GM19193 (cell line): ENCODE data around the gene CHSY1.

Source experiments
- POLR2A ChIP-seq: IDR thresholded peaks from 4 replicates; pipeline ENCODE4 v1.6.1; 2011; ENCODE audit not compliant: insufficient read depth, insufficient read length; ENCODE audit errors: extremely low read depth

Gene CHSY1

DNA sequence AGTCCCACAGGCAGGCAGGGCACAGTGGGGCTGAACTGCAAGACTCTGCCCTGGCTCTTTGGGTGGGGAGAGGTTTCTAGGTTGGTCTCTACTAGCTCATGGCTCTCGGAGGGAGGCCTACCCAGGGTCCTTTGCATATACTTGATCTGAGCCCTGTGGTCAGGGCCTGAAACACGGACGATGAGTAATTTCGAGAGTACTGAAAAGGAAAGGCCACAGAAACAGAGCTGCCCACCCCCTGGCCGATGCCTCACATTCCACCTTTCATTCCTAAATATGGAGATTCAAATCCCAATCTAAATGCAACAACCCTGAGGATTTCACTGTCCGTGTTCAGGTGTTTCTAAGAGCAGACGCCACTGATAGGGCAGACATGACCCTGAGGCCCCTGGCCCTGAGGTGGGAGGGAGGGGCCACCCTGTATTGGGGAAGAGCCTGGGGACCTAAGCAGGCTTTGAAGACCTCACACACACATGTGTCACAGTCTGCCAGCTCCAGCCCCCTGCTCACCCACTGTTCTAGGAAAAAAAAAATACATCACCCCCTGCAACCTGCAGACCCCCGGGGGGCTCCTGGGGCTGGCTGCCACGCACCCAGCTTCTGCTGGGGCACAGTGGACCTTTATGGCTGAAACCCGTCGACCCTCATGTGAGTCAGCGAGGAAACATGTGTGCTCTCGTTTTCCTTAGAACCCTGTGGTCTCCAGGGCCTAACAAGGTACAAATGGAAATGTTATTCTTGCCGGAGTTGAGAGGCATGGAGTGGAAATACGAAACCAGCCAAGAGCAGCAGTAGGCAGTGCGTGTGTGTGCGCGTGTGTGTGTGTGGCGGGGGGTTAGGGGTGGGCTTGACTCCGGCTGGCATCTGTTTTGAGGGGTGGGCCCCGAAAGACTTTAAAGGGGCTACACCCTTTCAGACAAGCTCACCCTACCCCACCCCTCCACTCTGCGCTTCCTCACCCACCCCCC, 112.7 kb downstream of the CHSY1 start:
- no peak for TF ChIP-seq POLR2A

DNA sequence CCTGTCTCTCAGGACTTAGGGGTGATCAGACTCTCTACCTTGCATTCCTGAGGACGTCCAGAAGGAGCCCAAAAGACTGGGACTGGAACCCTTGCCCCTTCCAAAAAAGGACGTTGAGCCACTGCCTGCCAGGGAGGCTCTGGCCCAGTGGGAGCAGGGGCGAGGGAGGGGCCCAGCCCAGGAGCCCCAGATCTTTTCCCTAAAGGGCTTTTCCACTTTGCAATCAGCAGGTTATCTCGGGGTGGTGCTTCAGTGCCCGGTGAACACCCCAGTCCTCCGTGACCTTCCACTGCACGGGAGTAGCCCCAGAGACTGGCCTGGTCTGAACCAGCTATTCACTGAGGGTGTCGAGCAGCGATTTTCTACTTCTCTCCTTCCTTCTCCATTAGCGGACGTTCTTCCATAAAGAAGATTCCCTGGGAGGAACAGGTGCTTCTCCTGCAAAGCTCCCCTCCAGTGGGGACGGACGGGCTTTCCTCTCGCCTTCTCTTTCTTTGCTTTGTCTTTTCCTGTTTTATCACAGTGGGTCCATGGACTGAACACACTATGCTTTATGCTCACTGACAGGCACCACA, 113.7 kb downstream of the CHSY1 start:
- TF ChIP-seq POLR2A, result no peak

DNA sequence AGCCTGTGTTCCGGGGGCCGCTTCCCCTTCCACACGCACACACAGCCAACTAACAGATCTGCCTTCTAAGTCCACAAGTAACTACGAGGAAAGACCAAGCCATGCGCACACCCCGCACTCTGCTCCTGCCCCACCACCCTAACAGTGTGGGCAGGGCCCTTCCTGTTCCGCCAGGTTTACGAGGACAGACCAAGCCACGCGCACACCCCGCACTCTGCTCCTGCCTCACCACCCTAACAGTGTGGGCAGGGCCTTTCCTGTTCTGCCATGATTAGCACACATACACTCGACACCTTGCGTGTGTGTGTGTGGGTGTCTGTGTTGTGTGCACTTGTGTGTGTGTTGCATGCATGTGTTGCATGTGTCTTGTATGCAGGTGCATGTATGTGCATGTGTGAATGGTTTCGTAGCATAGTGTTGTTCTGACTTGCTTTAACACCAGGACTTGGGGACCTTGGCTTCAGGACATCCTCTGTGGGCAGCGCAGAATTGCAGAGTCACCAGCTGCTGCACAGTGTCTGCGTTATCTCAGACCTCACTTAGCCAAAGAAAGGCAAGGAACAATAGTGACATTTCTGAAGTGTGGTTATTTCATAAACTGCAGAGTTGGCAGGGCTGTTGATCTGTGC, 114.4 kb downstream of the CHSY1 start:
- no peak for TF ChIP-seq POLR2A

DNA sequence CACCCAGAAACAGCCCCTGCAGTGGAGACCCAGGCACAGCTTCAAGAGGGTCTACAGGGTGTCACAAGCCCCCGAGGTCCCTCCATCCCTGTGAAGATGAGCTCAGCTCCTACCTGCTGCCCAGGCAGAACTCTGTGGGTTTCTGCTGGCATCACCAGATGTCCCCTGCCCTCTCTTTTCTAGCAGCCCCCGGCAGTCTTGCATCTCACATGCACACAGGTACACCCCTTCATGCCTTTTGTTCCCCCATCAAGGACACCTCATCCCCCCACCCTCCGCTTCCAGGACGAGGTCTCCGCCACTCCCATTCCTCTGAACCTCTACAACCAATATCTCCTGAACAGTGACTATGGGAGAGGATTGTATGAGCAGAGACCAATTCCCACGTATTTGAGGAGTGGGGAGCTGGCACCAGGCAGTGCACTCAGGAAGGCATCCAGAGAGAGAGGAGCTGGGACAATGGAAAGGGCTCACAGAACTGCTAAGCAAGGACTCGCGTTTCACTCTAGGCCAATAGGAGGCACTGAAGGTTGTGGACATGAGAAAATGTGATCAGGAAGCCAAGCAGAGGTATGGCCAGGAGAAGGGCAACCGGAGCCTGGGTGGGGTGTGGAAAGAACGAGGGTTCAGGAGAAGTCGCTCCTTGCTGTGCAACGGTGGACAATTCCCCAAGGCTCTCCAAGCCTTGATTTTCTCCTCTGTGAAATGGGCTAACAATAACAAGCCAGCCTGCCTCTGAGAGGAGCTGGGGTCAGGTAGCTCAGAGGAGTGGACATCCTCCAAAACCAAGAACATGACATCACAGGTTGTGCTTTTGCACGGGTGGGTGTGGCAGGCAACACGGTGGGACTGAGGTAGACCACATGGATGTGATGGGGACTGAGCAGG, 115.2 kb downstream of the CHSY1 start:
- TF ChIP-seq POLR2A, result no peak

DNA sequence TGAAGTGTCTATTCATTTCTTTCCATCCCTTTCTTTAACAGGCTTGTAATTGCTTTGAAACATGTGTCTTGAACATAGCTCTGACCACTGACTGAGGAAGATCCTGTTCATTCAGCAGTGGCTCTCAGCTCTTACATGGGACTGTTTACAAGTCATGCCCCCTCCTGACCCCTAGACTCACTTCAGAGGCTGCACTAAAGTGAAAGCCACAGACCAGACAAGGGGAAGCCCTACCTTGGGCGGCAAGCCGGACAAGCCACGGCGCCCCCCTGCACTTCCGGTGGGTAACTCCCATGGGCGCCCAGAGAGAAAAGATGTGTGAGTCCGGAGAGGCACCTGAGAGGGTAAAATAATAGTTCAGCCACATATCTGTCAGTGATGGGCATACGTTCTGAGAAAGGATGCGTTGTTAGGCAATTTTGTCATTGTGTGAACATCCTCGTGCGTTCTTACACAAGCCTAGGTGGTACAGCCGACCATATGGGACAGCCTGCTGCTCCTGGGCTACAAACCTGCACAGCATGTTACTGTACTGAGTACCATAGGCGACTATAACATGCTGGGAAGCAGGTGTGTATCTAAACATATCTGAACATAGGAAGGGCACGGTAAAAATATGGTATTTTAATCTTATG, 116.2 kb downstream of the CHSY1 start:
- TF ChIP-seq POLR2A, result no peak

DNA sequence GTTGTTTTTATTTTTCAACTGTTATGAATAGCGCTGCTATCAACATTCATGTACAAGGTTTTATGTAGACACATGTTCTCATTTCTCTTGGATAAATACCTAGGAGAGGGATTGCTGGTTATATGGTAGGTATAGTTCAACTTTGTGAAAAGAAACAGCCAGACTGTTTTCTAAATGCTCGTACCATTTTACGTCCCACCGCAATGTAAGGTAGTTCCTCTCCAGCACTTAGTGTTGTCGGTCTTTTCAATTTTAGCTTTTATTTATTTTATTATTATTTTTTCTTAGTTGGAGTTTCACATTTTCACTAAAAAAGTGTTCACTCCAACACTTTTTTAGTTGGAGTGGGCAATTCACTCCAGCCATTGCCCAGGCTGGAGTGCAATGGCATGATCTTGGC, 117.1 kb downstream of the CHSY1 start:
- no peak for TF ChIP-seq POLR2A

DNA sequence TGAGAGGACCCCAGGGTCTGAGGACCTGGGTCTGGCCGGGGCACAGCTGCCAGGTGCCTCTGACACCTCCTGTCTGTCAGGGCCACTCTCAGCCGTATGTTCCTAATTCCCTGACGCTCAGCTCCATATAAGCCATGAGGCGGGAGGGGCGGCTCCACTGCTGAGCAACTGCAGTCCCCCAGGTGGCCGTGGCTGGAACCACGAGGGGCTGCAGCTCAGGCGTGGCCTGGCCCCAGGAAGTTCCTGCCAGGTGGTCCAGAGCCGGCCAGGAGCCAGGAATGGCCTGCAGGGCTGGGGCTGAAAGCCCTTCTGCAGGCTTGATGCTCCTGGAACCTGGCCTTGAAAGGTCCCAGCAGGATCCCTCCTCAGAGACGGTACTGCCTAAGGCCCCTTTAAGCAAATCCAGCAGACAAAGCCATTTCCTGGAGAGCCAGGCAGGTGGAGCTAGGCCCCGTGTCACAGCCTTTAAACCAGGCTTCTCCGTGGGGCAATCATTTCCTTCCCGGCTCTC, 118.0 kb downstream of the CHSY1 start:
- no peak for TF ChIP-seq POLR2A

DNA sequence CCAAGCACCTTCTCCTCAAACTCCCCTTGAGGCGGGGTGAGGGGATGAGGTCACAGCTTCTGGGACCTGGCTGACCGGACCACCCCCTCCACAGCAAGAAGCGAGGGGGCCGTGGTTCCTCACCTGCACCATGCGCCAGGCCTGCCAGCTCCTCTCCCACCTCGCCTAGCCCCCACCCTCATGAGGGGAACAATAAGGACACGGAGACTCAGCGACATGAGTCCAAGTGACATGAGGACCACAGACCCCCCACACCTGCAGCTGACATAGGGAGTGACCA, 118.7 kb downstream of the CHSY1 start:
- TF ChIP-seq POLR2A, result no peak

DNA sequence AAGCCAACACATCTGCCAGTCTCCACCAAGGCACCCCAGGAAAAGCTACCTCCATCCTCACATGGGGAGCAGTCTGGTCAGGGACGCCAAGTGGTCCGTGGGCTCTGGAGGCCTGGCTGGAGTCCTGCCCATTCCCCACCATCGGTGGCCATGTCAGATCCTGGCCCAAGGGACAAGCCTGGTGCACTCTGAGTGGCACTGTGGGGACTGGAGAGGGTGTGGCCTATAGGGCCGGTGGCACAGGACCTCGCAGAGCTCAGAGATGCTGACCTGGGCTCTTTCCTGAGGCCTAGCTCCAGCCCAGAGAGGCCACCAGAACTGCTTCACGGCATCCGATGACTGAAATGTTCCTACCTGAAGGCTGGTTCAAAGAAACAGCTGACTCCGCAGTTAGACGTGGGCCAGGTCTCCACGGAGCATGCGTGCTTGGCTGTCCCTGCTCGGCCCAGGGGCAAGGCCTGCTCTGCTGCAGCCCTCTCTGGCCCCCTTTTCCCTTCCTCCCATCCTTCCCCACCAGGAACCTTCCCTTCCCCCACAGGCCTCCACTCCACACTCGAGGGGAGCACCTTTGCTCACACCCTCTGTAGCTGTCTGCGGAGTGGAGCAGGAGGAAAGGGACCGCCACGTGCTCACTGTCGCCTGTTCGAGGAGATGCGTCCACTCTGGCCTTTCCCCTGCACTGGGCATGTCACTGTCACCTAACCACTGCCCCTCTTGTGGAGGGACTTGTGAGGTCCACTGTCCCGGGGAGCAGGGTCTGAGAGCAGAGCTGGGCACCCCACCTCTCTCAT, 119.3 kb downstream of the CHSY1 start:
- TF ChIP-seq POLR2A, result no peak

DNA sequence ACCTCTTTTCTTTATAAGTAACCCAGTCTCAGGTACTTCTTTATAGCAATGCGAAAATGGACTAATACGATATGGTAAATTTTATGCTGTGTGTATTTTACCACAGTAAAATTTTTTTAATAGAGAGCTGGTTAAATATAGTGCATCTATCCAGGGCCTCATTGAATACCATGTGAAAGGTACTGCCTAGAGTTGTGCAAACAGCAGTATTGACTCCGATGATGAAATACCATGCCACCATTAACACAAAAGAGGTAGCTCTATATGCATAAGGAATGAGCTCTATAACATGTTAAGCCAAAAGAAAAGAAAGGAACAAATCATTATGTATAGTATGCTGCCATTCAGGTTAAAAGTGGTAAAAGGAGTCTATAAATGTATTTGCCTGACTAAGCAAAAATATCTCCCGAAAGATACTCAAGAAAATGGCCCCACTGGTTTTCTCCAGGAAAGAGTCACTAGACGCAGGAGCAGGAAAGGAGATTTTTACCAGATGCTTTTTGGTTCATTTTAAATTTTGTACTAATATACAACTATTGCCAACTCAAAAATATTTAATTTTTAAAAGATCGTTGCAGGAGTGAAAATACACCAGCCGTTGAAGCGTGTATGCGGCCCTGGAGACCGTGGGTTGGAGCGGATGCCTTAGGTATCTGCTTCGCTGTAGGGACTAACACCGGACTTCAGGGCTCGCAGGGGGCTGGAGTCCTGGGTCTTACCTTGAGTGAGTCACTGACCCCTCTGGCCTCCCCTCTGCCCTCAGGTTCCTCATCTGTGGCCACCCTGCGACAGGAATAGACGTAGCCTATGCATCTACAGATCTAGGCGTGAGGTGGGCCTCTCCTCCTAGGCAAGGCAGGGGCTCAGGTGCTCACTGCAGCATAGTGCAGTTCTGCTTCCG, 120.1 kb downstream of the CHSY1 start:
- TF ChIP-seq POLR2A, result no peak

DNA sequence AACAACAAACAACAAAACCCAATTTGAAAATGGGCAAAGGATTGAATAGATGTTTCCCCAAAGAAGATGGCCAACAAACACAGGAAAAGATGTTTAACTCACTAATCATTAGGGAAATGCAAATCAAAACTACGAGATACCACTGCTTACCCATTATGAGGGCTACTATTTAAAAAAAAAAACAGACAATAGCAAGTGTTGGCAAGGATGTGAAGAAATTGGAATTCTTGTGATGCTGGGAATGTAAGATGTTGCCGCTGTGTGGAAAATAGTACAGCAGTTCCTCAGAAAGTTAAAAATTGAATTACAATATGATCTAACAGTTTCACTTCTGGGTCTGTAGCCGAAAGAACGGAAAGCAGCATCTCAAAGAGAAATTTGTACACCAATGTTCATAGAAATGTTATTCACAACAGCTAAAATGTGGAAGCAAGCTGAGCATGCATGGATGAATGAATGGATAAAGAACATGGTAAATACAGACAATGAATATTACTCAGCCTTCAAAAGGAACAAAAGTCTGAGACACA, 121.9 kb downstream of the CHSY1 start:
- no peak for TF ChIP-seq POLR2A

DNA sequence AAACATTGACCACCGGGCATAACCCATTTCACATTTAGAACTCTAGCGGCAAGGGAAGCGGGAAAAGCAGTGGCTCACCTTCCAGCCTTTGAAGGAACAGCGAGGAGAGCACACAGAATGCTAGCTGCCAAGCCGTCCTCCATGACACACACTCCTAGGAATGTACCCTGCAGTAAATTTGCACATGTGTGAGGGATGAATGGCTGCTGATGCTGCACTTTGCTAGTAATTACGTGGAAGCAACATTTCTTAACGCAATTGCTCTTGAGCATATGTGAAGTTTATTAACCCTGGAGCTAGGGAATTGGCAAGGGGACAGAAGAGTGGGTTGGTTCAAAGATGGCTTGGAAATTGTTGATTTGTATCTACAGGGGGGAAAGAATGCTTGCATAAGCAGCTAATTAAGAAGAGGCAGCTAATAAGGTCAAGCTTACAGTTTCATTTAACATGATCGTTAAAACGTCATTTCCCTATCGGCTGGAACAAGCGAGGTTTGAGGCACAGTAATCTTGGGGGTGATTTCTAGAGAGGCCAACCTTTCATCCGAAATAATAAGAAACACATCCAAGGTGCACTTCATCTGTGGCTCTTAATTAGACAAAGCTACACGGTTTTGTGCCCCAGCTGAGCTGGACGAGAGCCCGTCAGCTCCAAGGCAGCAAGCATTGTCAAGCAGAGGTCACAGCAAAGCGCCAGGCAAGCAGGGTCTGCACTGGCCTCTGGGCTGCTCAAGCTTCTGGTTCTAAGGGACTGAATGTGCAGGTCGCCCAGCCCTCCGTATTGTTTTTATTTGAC, 123.4 kb downstream of the CHSY1 start:
- no peak for TF ChIP-seq POLR2A

DNA sequence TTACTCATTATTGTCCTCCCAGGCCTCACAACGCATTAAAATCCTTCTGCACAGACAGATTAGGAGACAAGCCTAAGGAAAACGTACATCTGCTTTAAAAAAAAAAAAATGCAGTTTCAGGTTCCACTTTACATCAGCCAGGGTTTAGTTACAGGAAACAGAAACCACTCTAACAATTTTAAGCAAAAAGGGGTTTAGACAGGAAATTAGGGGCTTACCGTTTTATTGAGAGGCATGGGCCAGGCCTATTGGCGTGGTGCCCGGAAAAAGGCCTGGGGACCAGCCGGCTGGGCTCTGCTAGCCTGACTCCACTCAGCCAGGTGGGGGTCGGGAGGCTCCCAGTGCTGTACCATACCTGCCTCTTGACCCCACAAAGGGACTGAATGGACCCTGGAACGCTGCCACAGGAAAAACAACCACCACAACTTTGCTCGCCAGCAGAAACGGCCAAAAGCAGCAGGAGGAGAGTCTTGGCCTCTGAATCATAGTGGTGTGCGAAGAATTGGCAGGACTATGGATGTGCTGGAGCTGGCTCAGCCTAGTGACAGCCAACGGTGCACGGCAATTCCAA, 124.3 kb downstream of the CHSY1 start:
- peak; percentile 33 for TF ChIP-seq POLR2A
